K562 (cell line): ENCODE data around the gene PSMA1. TPM values are rescaled to one million over a fixed set of nuclear protein-coding genes. Genes with fewer than 3 reads are reported as not detected.

Source experiments
- CHCHD3 ChIP-seq: fragments of 250-450 bp; sonication (Bioruptor Pico); IDR thresholded peaks from 2 replicates; pipeline ENCODE4 v2.1.2; 2022; ENCODE audit warnings: mild to moderate bottlenecking
- FOXM1 ChIP-seq, 2 experiments: fragments of 450-650 bp in 1 of 2; sonication (generic) in 1 of 2; formaldehyde crosslinking in 1 of 2; IDR thresholded peaks; 2 replicates each; pipeline versions ENCODE4 v1.6.1 to v1.9.0; 2017 to 2022; ENCODE audit warnings: low read depth in 2 of 2, mild to moderate bottlenecking in 2 of 2, missing genetic modification reagents in 1 of 2, moderate library complexity in 1 of 2
- IFI16 ChIP-seq: fragments of 250-450 bp; sonication (Bioruptor Pico); IDR thresholded peaks from 2 replicates; pipeline ENCODE4 v2.1.2; 2022; ENCODE audit warnings: mild to moderate bottlenecking, inconsistent platforms
- L3MBTL2 ChIP-seq: fragments of 450-650 bp; IDR thresholded peaks from 2 replicates; pipeline ENCODE4 v1.6.1; 2016; ENCODE audit warnings: mild to moderate bottlenecking, moderate library complexity
- SIN3A ChIP-seq, 2 experiments: fragments of 150-350 bp in 1 of 2; IDR thresholded peaks; 2 replicates each; pipeline ENCODE4 v1.6.1; 2011 to 2016; ENCODE audit warnings: borderline replicate concordance in 2 of 2, low read depth in 2 of 2, low read length in 2 of 2, mild to moderate bottlenecking in 2 of 2, moderate library complexity in 2 of 2; ENCODE audit not compliant: control insufficient read depth in 1 of 2
- SNIP1 ChIP-seq: fragments of 450-650 bp; IDR thresholded peaks from 2 replicates; pipeline ENCODE4 v1.7.1; 2017; ENCODE audit warnings: low read depth, mild to moderate bottlenecking
- ZNF174 ChIP-seq: fragments of 250-450 bp; sonication (Bioruptor Pico); IDR thresholded peaks from 2 replicates; pipeline ENCODE4 v1.4.0; 2020; ENCODE audit warnings: mild to moderate bottlenecking
- ZNF263 ChIP-seq: sonication (generic); formaldehyde crosslinking; IDR thresholded peaks from 2 replicates; pipeline ENCODE4 v1.8.0; 2022; ENCODE audit warnings: mild to moderate bottlenecking, missing genetic modification reagents, borderline replicate concordance
- ZNF316 ChIP-seq: fragments of 450-650 bp; IDR thresholded peaks from 2 replicates; pipeline ENCODE4 v1.6.1; 2016
- ZNF551 ChIP-seq: fragments of 250-450 bp; sonication (Bioruptor Pico); IDR thresholded peaks from 2 replicates; pipeline ENCODE4 v1.5.0; 2021; ENCODE audit warnings: mild to moderate bottlenecking, moderate library complexity
- polyA plus RNA-seq, 8 experiments: library from polyadenylated mRNA; depleted of rRNA in 4 of 8; stranded (reverse) in 5 of 8; unstranded in 3 of 8; fragments of >200 nt; fragmentation: Nextera tagmentation in 2 of 8; fragmentation: Illumina TruSeq in 1 of 8; extraction: Ambion mirVana in 2 of 8; extraction: Trizol in 1 of 8; gene quantifications; 2 replicates each; pipeline versions ENCODE4 v1.2.1 to v1.2.3, GENCODE V29; 2011 to 2014; ENCODE audit warnings: inconsistent platforms in 1 of 8, missing spikeins in 1 of 8
- total RNA-seq, 7 experiments: library from RNA; depleted of rRNA in 6 of 7; stranded (reverse); fragments of >200 nt in 6 of 7; fragmentation: Illumina TruSeq in 2 of 7; extraction: Trizol in 2 of 7; gene quantifications; 2 replicates each; pipeline versions ENCODE4 v1.2.1 to v1.2.3, GENCODE V29; 2011 to 2021; ENCODE audit warnings: low replicate concordance in 1 of 7
- TF ChIP-seq, protein P1 (sequence below): fragments of 450-650 bp; IDR thresholded peaks from 2 replicates; pipeline ENCODE4 v1.7.1; 2018; ENCODE audit warnings: mild to moderate bottlenecking, low read depth; ENCODE audit not compliant: partially characterized antibody

PSMA1 gene
- total and polyA plus RNA-seq, 9 of the 15 experiments (the other 6 are each of a cell fraction or from before 2014, with no cell fraction given), result 283 to 1,007 (median 424) TPM

DNA sequence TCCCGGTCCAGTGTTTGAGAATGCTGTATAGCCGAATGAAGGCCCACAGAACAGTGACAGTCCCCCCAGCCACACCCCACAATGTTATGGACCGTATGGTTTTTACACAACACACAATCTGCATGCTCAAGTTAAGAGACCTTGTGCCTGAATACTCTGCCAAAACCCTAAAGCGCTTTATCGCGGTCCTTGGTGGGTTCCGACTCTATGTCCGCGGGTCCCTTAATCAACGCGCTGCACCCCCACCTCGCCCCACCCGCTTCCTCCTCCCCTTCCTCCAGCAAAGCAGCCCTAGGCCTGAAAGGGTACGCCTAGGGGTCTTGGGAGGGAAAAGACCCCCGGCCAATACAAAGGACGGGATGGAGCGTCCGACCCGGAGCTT lies 21.0 kb downstream of the PSMA1 start (continued):
- TF ChIP-seq SIN3A (IDR thresholded peaks at IDR 0.05; ENCODE audit: borderline replicate concordance in 2 of 2, control insufficient read depth in 1 of 2, low read depth in 2 of 2, low read length in 2 of 2) (peak in 1 of 2 experiments; percentile 50; a peak in 1 of 4 replicates), IFI16 (CRISPR knock-in tag) (no peak), ZNF263 (peak; percentile 8; the same call in 1 of the 2 replicates), ZNF551 (CRISPR knock-in tag) (no peak), CHCHD3 (CRISPR knock-in tag) (no peak), SNIP1 (no peak), FOXM1 (IDR thresholded peaks at IDR 0.05; ENCODE audit: low read depth) (no peak), FOXM1 (CRISPR knock-in tag; IDR thresholded peaks at IDR 0.05; ENCODE audit: low read depth) (no peak), ZNF316 (no peak), ZNF174 (CRISPR knock-in tag) (no peak), L3MBTL2 (no peak)
- TF ChIP-seq, protein P1, sequence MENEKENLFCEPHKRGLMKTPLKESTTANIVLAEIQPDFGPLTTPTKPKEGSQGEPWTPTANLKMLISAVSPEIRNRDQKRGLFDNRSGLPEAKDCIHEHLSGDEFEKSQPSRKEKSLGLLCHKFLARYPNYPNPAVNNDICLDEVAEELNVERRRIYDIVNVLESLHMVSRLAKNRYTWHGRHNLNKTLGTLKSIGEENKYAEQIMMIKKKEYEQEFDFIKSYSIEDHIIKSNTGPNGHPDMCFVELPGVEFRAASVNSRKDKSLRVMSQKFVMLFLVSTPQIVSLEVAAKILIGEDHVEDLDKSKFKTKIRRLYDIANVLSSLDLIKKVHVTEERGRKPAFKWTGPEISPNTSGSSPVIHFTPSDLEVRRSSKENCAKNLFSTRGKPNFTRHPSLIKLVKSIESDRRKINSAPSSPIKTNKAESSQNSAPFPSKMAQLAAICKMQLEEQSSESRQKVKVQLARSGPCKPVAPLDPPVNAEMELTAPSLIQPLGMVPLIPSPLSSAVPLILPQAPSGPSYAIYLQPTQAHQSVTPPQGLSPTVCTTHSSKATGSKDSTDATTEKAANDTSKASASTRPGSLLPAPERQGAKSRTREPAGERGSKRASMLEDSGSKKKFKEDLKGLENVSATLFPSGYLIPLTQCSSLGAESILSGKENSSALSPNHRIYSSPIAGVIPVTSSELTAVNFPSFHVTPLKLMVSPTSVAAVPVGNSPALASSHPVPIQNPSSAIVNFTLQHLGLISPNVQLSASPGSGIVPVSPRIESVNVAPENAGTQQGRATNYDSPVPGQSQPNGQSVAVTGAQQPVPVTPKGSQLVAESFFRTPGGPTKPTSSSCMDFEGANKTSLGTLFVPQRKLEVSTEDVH, result no peak
- TF ChIP-seq, all 486 proteins: peak for 12
